Neural progenitor cell (in vitro differentiated cells): ENCODE results near the gene TAS2R41. TPM values are rescaled to one million over a fixed set of nuclear protein-coding genes. Genes with fewer than 3 reads are reported as not detected.

Experiments
- DNase-seq: peaks from one replicate; pipeline ENCODE4 v3.0.0-alpha.2; 2016; ENCODE audit warnings: low spot score
- H2AFZ ChIP-seq: fragments of 200-600 bp; sonication (generic); replicated peaks from 2 replicates; pipeline ENCODE4 v1.6.1; 2016; ENCODE audit warnings: antibody characterized with exemption
- H3F3A ChIP-seq: fragments of 200-600 bp; sonication (generic); 2 replicates; pipeline ENCODE4 v1.6.1; 2016; ENCODE audit warnings: antibody characterized with exemption, low read depth
- H3K27ac ChIP-seq: fragments of 200-600 bp; sonication (generic); 2 replicates; pipeline ENCODE4 v1.5.1; 2016; ENCODE audit warnings: mild to moderate bottlenecking
- H3K27me3 ChIP-seq: fragments of 200-600 bp; sonication (generic); 2 replicates; pipeline ENCODE4 v1.6.1; 2016; ENCODE audit warnings: mild to moderate bottlenecking, moderate library complexity
- H3K36me3 ChIP-seq: fragments of 200-600 bp; sonication (generic); 2 replicates; pipeline ENCODE4 v1.5.1; 2016
- H3K4me1 ChIP-seq: fragments of 200-600 bp; sonication (generic); 2 replicates; pipeline ENCODE4 v1.6.1; 2016; ENCODE audit warnings: mixed run types
- H3K4me2 ChIP-seq: fragments of 200-600 bp; sonication (generic); 2 replicates; pipeline ENCODE4 v1.6.1; 2016
- H3K4me3 ChIP-seq: fragments of 200-600 bp; sonication (generic); 2 replicates; pipeline ENCODE4 v1.5.1; 2016
- H3K79me2 ChIP-seq: fragments of 200-600 bp; sonication (generic); 2 replicates; pipeline ENCODE4 v1.6.1; 2016; ENCODE audit warnings: low read depth
- H3K9ac ChIP-seq: fragments of 200-600 bp; sonication (generic); 2 replicates; pipeline ENCODE4 v1.6.1; 2016
- H3K9me3 ChIP-seq: fragments of 200-600 bp; sonication (generic); 2 replicates; pipeline ENCODE4 v1.5.1; 2016; ENCODE audit warnings: low read depth
- H4K20me1 ChIP-seq: fragments of 200-600 bp; sonication (generic); 2 replicates; pipeline ENCODE4 v1.6.1; 2016; ENCODE audit warnings: low read depth
- H3K27ac Mint-ChIP-seq: 3 replicates; pipeline ENCODE4 v1.8.0; 2021; ENCODE audit warnings: mixed read lengths
- H3K27me3 Mint-ChIP-seq: 2 replicates; pipeline ENCODE4 v1.8.0; 2022; ENCODE audit warnings: low read depth, mild to moderate bottlenecking, inconsistent platforms, moderate library complexity, mixed read lengths; ENCODE audit not compliant: insufficient read depth
- H3K36me3 Mint-ChIP-seq: 3 replicates; pipeline ENCODE4 v1.8.0; 2021; ENCODE audit warnings: mixed read lengths
- H3K4me1 Mint-ChIP-seq: 3 replicates; pipeline ENCODE4 v1.8.0; 2021; ENCODE audit warnings: mixed read lengths
- H3K4me3 Mint-ChIP-seq: 3 replicates; pipeline ENCODE4 v1.8.0; 2021; ENCODE audit warnings: mild to moderate bottlenecking, moderate library complexity, mixed read lengths
- H3K9me3 Mint-ChIP-seq: 3 replicates; pipeline ENCODE4 v1.8.0; 2020; ENCODE audit warnings: mixed read lengths
- CTCF ChIP-seq: fragments of 200-600 bp; sonication (generic); IDR thresholded peaks from 2 replicates; pipeline ENCODE4 v1.5.1; 2017; ENCODE audit warnings: antibody characterized with exemption, mild to moderate bottlenecking
- EZH2 ChIP-seq: fragments of 200-600 bp; sonication (generic); IDR thresholded peaks from 2 replicates; pipeline ENCODE4 v1.6.1; 2017; ENCODE audit warnings: antibody characterized with exemption, mild to moderate bottlenecking, moderate library complexity
- EZH2phosphoT487 ChIP-seq: fragments of 200-600 bp; sonication (generic); IDR thresholded peaks from 2 replicates; pipeline ENCODE4 v1.6.1; 2017; ENCODE audit warnings: antibody characterized with exemption
- total RNA-seq: library from RNA; depleted of rRNA; stranded (reverse); fragments of >200 nt; gene quantifications from 2 replicates; pipeline ENCODE4 v1.2.3, GENCODE V29; 2015; ENCODE audit warnings: low replicate concordance

The TAS2R41 gene
- total RNA-seq, 1 donor from 2014 or later, result not detected

GRCh38 chr7:143492799-143493739 lies 15.4 kb downstream of the TAS2R41 start:
- Mint-ChIP-seq H3K27me3 (no peaks in the 10 kb centered on the region), H3K4me1 (peaks cover 2% of the 10 kb centered on the region), H3K27ac (no peak overlapping the region), H3K9me3 (peaks cover 4% of the 10 kb centered on the region), H3K4me3 (no peak overlapping the region), H3K36me3 (no peaks in the 10 kb centered on the region)
- H3K4me2 ChIP-seq, result no peak overlapping the region
- no peaks in the 10 kb centered on the region for H3K36me3 ChIP-seq
- H3K27me3 ChIP-seq, result no peaks in the 10 kb centered on the region
- no peak overlapping the region for H3K9ac ChIP-seq
- no peaks in the 10 kb centered on the region for H3F3A ChIP-seq
- H3K4me1 ChIP-seq, result no peaks in the 10 kb centered on the region
- no peak overlapping the region for H2AFZ ChIP-seq
- no peak overlapping the region for H3K4me3 ChIP-seq
- H4K20me1 ChIP-seq, result no peaks in the 10 kb centered on the region
- TF ChIP-seq EZH2 (no peak), CTCF (no peak), EZH2phosphoT487 (no peak)
- H3K79me2 ChIP-seq, result no peaks in the 10 kb centered on the region
- no peak for DNase-seq
- H3K27ac ChIP-seq, result no peak overlapping the region
- no peaks in the 10 kb centered on the region for H3K9me3 ChIP-seq

- H3K27me3 ChIP-seq, result no peaks in the 10 kb centered on the region
- no peak overlapping the region for H3K4me3 ChIP-seq
- H3K4me1 ChIP-seq, result no peaks in the 10 kb centered on the region
- H3K4me2 ChIP-seq, result no peak overlapping the region
- peaks cover 2% of the 10 kb centered on the region for H3K4me1 Mint-ChIP-seq
- H3K27ac Mint-ChIP-seq, result no peak overlapping the region
- H2AFZ ChIP-seq, result no peak overlapping the region
- H3K9me3 ChIP-seq, result no peaks in the 10 kb centered on the region
- H3K36me3 Mint-ChIP-seq, result no peaks in the 10 kb centered on the region
- no peak overlapping the region for H3K4me3 Mint-ChIP-seq
- no peaks in the 10 kb centered on the region for H3K79me2 ChIP-seq
- no peak overlapping the region for H3K27ac ChIP-seq
- no peak overlapping the region for H3K9ac ChIP-seq
- H3K27me3 Mint-ChIP-seq, result no peaks in the 10 kb centered on the region
- H3F3A ChIP-seq, result no peaks in the 10 kb centered on the region
- TF ChIP-seq EZH2 (no peak), EZH2phosphoT487 (no peak), CTCF (no peak)
- no peaks in the 10 kb centered on the region for H4K20me1 ChIP-seq
- H3K9me3 Mint-ChIP-seq, result peaks cover 4% of the 10 kb centered on the region
- no peaks in the 10 kb centered on the region for H3K36me3 ChIP-seq
- no peak for DNase-seq
Observed at GRCh38 chr7:143493751-143494150, 16.1 kb downstream of the TAS2R41 start.

GRCh38 chr7:143494622-143495021 lies 16.9 kb downstream of the TAS2R41 start:
- no peak overlapping the region for H3K4me2 ChIP-seq
- Mint-ChIP-seq H3K27ac (no peak overlapping the region), H3K27me3 (no peaks in the 10 kb centered on the region), H3K36me3 (no peaks in the 10 kb centered on the region), H3K4me3 (no peak overlapping the region), H3K9me3 (peaks cover 4% of the 10 kb centered on the region), H3K4me1 (peaks cover 7% of the 10 kb centered on the region)
- H3K79me2 ChIP-seq, result no peaks in the 10 kb centered on the region
- H3K4me3 ChIP-seq, result no peak overlapping the region
- H4K20me1 ChIP-seq, result no peaks in the 10 kb centered on the region
- no peaks in the 10 kb centered on the region for H3K9me3 ChIP-seq
- TF ChIP-seq EZH2 (no peak), EZH2phosphoT487 (no peak), CTCF (no peak)
- H3K27ac ChIP-seq, result no peak overlapping the region
- no peaks in the 10 kb centered on the region for H3K36me3 ChIP-seq
- no peaks in the 10 kb centered on the region for H3K27me3 ChIP-seq
- DNase-seq, result no peak
- H3K4me1 ChIP-seq, result no peaks in the 10 kb centered on the region
- H3F3A ChIP-seq, result no peaks in the 10 kb centered on the region
- no peak overlapping the region for H2AFZ ChIP-seq
- H3K9ac ChIP-seq, result no peak overlapping the region
